Fibroblast of lung (primary cell): ENCODE results near the gene ZBTB11.

Experiments used
- EZH2 ChIP-seq: IDR thresholded peaks from 2 replicates; pipeline ENCODE4 v1.5.1; 2012; ENCODE audit warnings: low read length, control low read depth, mild to moderate bottlenecking; ENCODE audit errors: missing control alignments
- TF ChIP-seq, protein P1 (sequence below), 2 donors: IDR thresholded peaks in 1 of 2; conservative IDR thresholded peaks in 1 of 2; 1 replicate in 1 of 2; 2 replicates in 1 of 2; pipeline ENCODE4 v1.5.1; 2011 to 2012; ENCODE audit warnings: low read length in 2 of 2, control low read depth in 1 of 2, inconsistent platforms in 1 of 2, low read depth in 1 of 2, mild to moderate bottlenecking in 1 of 2

- TF ChIP-seq, protein P1, sequence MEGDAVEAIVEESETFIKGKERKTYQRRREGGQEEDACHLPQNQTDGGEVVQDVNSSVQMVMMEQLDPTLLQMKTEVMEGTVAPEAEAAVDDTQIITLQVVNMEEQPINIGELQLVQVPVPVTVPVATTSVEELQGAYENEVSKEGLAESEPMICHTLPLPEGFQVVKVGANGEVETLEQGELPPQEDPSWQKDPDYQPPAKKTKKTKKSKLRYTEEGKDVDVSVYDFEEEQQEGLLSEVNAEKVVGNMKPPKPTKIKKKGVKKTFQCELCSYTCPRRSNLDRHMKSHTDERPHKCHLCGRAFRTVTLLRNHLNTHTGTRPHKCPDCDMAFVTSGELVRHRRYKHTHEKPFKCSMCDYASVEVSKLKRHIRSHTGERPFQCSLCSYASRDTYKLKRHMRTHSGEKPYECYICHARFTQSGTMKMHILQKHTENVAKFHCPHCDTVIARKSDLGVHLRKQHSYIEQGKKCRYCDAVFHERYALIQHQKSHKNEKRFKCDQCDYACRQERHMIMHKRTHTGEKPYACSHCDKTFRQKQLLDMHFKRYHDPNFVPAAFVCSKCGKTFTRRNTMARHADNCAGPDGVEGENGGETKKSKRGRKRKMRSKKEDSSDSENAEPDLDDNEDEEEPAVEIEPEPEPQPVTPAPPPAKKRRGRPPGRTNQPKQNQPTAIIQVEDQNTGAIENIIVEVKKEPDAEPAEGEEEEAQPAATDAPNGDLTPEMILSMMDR (conservative IDR thresholded peaks at IDR 0.05 in 1 of 2, IDR thresholded peaks at IDR 0.05 in 1 of 2; ENCODE audit: low read depth in 1 of 2, low read length in 2 of 2): no peak
- no peak for TF ChIP-seq EZH2
Observed at GRCh38 chr3:101643861-101644613, 32.9 kb downstream of the ZBTB11 start.
